Stimulated activated CD8-positive, alpha-beta memory T cell treated with anti-CD3 and anti-CD28 coated beads, Interleukin-7, amount 100 ng/mL, for 4 hours (primary cell): Measurements from ENCODE around the gene CD300LD.
"Not testable (repeated sequence)": the region's sequence is repeated elsewhere in the genome, so short reads cannot be mapped to it uniquely, and the experiment has no call there.

Experiments used
- DNase-seq, 2 donors: peaks; one replicate each; pipeline ENCODE4 v3.0.0-alpha.2; 2020; ENCODE audit warnings: low read depth in 2 of 2

CD300LD gene

GRCh38 chr17:74606050-74606449 lies 14.0 kb upstream of the CD300LD start:
- DNase-seq, result no peak

GRCh38 chr17:74605361-74605760 lies 13.3 kb upstream of the CD300LD start:
- no peak for DNase-seq

GRCh38 chr17:74604761-74605160 lies 12.7 kb upstream of the CD300LD start:
- DNase-seq, result no peak

- no peak for DNase-seq
These were observed 12.1 kb upstream of the CD300LD start for GRCh38 chr17:74604200-74604599.

- no peak for DNase-seq
These were observed 11.7 kb upstream of the CD300LD start for GRCh38 chr17:74603746-74604145.

- DNase-seq, result no peak
These were observed 11.1 kb upstream of the CD300LD start for GRCh38 chr17:74603037-74603635.

- no peak for DNase-seq
These were observed 10.0 kb upstream of the CD300LD start for GRCh38 chr17:74601944-74602572.

- DNase-seq, result no peak
These were observed 7.4 kb upstream of the CD300LD start for GRCh38 chr17:74599448-74599939.

- no peak for DNase-seq
These were observed 6.9 kb upstream of the CD300LD start for GRCh38 chr17:74599023-74599399.

- no peak for DNase-seq
These were observed 6.4 kb upstream of the CD300LD start for GRCh38 chr17:74598346-74599022.

GRCh38 chr17:74597069-74597790 lies 5.1 kb upstream of the CD300LD start:
- DNase-seq, result no peak

GRCh38 chr17:74595037-74595750 lies 3.1 kb upstream of the CD300LD start:
- DNase-seq, result no peak

- DNase-seq, result no peak
These were observed 580 bp downstream of the CD300LD start for GRCh38 chr17:74591503-74591902.

- DNase-seq, result no peak
These were observed 6.4 kb downstream of the CD300LD start for GRCh38 chr17:74585711-74586110.

GRCh38 chr17:74584292-74585060 lies 7.6 kb downstream of the CD300LD start:
- DNase-seq, result no peak

- DNase-seq, result no peak
These were observed 9.4 kb downstream of the CD300LD start for GRCh38 chr17:74582633-74583032.

GRCh38 chr17:74579900-74580299 lies 12.2 kb downstream of the CD300LD start:
- no peak for DNase-seq

- no peak for DNase-seq
These were observed 13.1 kb downstream of the CD300LD start for GRCh38 chr17:74578979-74579378.

- no peak for DNase-seq
These were observed 17.5 kb downstream of the CD300LD start for GRCh38 chr17:74574489-74575142.

GRCh38 chr17:74573635-74574034 lies 18.4 kb downstream of the CD300LD start:
- DNase-seq, result not testable (repeated sequence)
